Activated CD8-positive, alpha-beta memory T cell treated with anti-CD3 and anti-CD28 coated beads, Interleukin-2, amount 50 U/mL, for 4 hours (primary cell): ENCODE data around the gene NSFL1C.

Experiments used
- DNase-seq: peaks from one replicate; pipeline ENCODE4 v3.0.0-alpha.2; 2020

Gene NSFL1C

GRCh38 chr20:1484438-1485116 lies 17.9 kb upstream of the NSFL1C start:
- DNase-seq, result no peak

GRCh38 chr20:1479831-1480595 lies 13.4 kb upstream of the NSFL1C start:
- no peak for DNase-seq

- DNase-seq, result no peak
These were observed 11.9 kb upstream of the NSFL1C start for GRCh38 chr20:1478566-1478965.

GRCh38 chr20:1477896-1478490 lies 11.3 kb upstream of the NSFL1C start:
- DNase-seq, result no peak

GRCh38 chr20:1474817-1475603 lies 8.4 kb upstream of the NSFL1C start:
- no peak for DNase-seq

- DNase-seq, result no peak
These were observed 7.7 kb upstream of the NSFL1C start for GRCh38 chr20:1474325-1474724.

- no peak for DNase-seq
These were observed 6.9 kb upstream of the NSFL1C start for GRCh38 chr20:1473246-1474220.

GRCh38 chr20:1472556-1473245 lies 6.1 kb upstream of the NSFL1C start:
- DNase-seq, result no peak

- DNase-seq, result no peak
These were observed 4.6 kb upstream of the NSFL1C start for GRCh38 chr20:1471242-1471641.

GRCh38 chr20:1469925-1470571 lies 3.4 kb upstream of the NSFL1C start:
- DNase-seq, result no peak

- no peak for DNase-seq
These were observed 2.8 kb upstream of the NSFL1C start for GRCh38 chr20:1469306-1469905.

- no peak for DNase-seq
These were observed 1.5 kb upstream of the NSFL1C start for GRCh38 chr20:1468117-1468624.

- peak; percentile 20 for DNase-seq
These were observed 887 bp upstream of the NSFL1C start for GRCh38 chr20:1467355-1468116.

GRCh38 chr20:1467082-1467354 lies 369 bp upstream of the NSFL1C start:
- DNase-seq, result no peak

- no peak for DNase-seq
These were observed 1.0 kb downstream of the NSFL1C start for GRCh38 chr20:1465470-1466210.

- no peak for DNase-seq
These were observed 2.6 kb downstream of the NSFL1C start for GRCh38 chr20:1463971-1464570.

- no peak for DNase-seq
These were observed 3.8 kb downstream of the NSFL1C start for GRCh38 chr20:1462834-1463233.

- no peak for DNase-seq
These were observed 4.6 kb downstream of the NSFL1C start for GRCh38 chr20:1462001-1462400.

- no peak for DNase-seq
These were observed 6.4 kb downstream of the NSFL1C start for GRCh38 chr20:1460275-1460674.
